Activated CD4-positive, alpha-beta T cell treated with anti-CD3 and anti-CD28 coated beads, Interleukin-2, amount 50 U/mL, for 24 hours (primary cell): ENCODE results near the gene TBC1D16.

Experiments
- DNase-seq, 2 donors: peaks; one replicate each; pipeline ENCODE4 v3.0.0-alpha.2; 2020; ENCODE audit warnings: low read depth in 1 of 2, low spot score in 1 of 2

The TBC1D16 gene

DNA sequence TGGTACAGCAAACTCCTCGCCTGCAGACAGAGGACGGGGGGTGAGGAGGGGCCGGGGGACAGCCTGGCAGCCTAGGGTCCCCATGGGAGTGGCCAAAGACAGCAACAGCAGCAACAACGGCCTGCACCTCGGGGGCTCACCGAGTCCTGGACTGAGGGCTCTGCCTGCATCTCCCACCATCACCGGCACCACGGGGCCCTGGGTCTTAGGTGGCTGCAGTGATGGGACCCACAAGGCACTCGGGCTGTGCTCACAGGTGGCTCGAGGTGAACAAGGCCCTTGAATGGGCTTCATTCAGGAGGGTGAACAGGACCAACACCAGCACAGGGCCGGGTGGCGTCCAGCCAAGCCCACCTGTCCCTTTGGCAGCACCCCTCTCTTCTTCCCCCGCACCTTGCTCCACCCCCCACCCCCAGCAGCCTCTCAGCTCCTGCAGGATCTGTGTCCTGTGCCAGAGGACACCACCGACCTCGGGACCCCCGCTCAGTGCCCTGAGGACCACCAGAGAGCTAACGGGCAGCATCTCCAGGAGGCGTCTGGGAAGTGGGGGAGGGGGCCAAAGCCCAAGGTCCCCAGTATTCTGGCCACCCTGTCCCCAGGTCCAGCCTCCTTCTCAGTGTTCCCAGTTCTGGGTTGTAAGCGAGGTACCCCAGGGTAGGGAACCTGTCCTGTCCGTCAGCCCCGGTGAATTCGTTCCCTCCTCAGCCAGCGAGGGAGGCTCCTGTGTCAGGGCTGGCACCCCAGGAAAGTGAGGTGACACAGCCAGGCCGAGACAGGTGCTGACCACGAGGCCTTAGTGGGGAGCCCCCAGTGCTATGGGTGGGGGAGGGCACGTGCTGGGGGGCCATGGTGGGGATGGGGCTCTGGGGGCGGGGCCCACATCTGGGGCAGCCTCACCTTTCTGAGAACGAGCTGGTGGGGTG, 94.3 kb downstream of the TBC1D16 start:
- no peak for DNase-seq

DNA sequence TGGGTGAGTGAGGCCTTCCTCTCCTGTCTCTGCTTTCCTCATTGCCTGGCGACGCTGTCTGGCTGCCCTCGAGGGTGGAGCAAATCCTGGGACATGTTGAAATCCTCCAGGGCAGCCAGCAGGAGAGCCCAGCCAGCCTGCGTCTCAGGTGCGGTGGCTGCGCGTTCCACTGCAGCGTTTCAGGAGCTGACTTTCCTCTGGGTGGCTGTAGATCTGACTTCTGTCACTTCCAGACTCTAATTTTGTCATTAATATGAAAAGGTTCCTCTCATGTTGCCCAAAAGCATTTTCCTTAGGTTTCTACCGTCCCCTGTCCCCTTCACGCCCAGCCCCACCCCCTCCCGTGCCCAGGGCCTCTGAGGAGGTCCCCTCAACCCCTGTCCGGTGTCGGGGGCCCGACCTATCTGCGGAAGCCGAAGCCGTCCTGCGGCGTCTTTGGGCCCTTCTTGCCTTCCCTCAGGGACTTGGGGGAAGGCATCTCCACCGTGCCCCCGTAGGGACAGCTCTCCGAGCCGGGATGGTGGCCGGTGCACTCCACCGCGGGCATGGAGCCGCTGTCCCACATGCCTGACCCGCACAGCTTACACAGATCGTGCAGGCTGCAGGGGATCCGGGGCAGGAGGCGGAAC, 95.1 kb downstream of the TBC1D16 start:
- DNase-seq = no peak

DNA sequence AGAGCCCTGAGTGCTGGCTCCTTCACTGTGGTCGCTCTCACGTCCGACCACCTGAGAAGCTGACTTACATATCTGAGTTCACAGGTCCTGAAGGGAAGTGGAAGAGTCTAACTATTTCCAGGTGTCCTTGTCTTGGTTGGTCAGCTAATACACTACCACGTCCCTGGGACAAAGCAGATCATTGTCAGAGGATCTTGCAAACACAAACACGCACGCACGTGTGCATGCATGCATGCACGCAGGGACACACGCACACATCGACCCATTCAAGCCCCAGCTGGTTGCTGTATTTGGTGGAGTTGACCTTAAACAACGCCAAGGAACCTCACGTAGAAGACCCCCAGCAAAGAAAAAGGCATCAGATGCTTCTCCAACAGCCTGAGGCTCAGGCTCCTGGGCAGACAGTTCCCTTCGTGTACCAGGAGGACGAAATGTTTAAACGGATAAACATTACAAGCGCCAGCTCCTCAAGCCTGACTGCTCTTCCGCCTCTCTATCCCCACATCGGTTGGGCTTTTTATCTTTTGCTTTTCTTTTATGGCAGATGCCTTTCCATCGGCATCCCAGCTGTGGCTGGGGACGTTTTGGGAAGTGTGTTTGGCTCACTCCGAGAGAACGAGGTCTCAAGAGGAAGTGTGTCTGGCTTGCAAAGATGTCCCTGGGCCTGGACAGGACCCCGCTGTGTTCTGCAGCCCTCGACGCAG, 95.8 kb downstream of the TBC1D16 start:
- no peak for DNase-seq

DNA sequence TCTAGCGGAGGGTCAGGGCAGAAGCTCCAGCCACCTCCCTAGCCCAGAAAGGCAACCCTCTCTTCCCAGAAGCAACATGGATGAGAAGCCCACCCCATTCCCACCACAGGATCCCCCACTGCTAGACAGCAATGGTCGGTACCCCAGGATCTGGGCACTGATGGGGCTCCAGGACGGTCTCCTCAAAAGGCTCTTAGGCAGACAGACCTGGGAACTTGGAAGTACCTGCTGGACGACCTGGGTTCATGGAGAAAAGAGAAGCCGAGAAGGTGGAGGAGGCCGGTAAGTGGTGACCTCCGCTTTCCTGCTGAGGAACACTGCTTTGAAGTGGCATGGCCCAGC, 96.6 kb downstream of the TBC1D16 start:
- DNase-seq = no peak

DNA sequence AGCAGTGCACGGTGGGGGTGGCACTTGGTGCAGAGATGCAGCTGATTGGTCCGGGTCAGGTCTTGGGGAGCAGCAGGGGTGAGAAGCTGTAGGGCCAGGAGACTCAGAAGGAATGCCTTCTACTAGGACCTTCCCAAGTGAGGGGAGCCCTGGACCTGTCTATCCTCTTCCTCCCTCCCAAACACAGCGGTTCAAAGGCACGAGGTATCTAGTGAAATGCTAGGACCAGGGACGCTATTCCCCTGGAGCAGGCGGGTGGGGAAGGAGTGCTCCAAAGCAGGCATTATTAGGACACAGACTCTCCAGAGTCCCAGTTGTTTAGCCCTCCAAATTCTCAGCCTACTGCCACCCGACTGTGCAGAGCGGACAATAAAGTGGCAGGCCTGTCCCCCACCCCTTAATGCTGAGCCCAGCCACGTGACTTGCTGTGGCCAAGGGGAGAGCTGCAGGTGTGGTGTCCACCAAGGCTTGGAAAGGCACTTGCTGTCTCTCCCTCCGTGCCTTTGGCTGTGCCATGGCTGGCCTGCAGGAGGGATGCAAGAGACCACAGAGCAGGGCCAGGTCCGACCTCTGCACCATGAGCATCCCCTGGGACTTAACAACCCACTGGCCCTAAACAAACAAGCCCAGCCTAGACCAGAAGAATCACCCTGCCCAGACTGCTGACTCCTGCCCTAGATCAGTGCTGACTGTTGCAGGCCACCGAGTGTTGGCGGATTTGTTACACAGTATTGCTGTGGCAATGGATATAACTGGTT, 97.2 kb downstream of the TBC1D16 start:
- DNase-seq = no peak

DNA sequence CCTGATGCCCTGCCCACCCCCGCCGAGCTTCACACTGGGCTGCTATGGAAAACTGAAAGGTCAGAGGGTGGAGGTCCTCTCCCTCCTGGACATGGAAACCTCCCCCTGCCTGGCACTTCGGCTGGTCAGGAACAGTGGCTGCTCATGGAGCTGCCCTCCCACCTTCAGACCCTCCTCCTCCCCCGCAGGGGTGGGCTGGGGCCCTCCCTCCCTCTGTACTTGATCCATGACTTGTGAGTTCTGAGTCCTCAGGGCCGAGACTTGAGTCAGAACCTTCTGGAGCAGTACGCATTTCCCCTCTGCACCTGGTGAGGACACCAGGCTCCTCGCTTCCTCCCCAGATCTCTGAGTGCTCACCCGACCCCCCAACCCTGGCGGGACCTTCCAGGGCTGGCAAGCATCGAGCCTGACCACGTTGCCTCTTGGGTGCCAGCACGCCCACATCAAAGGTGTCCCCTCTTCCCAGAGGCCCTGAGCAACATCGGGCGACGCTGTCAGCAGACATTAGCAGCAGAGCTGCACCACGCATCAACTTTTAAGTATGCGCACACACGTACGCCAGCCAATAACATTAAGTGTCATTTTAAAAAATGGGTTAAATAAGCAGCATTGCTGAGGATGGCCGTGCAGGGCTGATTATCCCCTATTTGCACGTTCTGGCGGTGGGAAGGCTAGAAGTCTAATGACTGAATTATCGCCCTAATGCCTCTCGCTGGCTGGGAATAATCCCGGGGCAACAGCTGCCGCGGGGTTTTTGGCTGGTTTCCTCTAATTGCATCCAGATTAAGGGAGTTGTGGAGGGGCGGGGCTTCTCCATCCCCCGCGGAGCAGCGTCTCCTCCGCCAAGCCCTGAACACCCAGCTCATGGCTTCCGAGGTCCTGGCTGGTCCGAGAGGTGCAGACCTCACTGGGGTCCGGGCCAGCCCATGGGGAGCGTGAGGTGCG, 98.0 kb downstream of the TBC1D16 start:
- no peak for DNase-seq

DNA sequence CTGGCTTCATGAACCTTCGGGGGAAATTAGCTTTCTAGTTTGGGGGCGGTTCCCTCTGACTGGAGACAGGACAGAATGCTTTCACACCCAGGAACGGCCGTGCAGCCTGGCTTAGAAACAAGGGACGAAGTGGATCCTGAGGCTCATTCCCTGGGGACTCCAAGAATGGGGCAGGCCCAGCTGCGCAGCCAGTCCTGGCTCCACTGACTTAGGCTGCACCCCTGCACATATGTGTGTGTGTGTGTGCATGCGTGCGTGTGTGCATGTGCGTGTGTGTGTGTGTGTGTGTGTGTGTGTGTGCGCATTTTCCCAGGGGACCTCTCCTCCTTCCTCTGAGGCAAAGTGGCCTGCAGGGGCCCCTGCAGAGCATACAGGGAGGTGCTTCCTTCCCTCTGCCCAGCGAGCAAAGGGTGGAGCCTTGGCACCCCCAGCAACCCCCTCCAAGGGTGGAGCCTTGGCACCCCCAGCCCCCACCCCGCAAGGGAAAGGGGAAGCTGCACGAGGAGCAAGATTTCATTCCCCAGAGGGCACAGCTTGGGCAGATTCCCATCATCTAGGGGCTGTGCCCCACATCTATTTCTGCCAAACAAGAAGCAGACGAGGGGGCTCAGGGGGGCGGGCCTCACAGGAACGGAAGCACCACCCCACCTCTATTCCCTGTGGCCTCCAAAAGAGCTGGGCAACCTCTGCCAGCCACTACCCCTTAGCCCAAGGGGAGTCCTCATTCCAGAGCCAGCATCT, 98.9 kb downstream of the TBC1D16 start:
- no peak for DNase-seq

DNA sequence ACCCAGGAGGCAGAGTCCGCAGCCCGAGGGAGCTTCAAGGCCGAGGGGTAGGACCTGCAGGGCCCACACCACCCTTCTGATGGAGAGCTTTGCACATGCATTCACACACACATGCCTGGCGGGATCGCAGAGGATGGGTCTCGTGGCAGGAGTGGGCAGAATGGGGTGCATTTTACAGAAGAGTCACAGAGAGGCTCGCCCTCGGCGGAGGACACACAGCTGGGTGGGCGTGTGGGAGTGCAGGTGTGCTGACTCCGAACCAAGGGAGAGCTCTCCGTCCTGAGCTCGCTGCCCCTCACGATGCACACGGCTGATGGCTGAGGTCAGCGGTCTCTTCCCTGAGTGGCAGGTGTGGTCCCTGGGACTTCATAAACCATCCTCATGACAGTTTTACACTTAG, 99.6 kb downstream of the TBC1D16 start:
- DNase-seq = no peak

DNA sequence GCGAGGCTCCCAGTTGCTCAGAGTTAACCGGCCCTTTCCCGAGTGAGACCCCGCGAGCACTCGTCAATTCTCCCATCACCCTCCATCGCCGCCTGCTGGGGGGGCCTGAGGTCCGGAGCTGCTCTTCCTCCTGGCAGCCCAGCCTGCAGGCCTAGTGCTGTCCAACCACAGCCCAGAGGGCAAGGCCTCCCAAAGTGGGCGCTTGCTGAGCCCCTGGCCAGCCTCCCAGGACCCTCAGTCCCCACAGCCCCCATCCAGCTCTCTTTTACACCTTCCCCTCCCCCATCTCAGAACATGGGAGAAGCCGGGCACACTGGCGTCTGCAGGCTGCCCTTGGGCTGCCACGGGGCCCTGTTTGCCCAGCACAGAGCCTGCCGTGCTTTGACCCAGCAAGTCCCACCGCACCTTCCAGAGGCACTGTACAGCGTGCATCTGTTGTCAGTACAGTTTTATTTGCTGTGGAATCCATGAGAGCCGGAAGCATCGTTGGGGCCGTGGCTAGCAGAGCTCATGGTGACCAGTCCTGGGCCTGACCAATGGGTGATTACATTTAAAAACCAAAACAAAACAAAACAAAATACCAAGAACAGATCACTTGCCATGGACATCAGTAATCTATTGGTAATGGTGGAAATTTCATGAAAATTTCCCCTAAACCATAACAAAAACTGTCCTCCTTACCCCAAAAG, 100.3 kb downstream of the TBC1D16 start:
- DNase-seq = no peak

DNA sequence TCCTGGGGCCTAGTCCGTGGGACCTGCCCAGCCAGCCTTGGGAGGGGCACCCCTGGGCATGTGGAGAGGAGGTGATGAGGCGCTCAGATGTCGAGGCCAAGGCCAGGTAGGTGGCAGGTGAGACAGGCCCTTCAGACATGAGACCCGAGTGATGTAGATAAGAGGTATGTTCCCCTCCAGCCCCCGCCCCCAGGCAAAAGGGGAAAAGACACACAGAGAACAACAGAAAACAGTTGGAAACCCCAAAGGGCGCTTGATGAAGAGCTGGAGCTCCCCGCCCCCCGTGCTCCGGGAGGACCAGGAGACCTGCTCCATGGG, 101.1 kb downstream of the TBC1D16 start:
- no peak for DNase-seq

DNA sequence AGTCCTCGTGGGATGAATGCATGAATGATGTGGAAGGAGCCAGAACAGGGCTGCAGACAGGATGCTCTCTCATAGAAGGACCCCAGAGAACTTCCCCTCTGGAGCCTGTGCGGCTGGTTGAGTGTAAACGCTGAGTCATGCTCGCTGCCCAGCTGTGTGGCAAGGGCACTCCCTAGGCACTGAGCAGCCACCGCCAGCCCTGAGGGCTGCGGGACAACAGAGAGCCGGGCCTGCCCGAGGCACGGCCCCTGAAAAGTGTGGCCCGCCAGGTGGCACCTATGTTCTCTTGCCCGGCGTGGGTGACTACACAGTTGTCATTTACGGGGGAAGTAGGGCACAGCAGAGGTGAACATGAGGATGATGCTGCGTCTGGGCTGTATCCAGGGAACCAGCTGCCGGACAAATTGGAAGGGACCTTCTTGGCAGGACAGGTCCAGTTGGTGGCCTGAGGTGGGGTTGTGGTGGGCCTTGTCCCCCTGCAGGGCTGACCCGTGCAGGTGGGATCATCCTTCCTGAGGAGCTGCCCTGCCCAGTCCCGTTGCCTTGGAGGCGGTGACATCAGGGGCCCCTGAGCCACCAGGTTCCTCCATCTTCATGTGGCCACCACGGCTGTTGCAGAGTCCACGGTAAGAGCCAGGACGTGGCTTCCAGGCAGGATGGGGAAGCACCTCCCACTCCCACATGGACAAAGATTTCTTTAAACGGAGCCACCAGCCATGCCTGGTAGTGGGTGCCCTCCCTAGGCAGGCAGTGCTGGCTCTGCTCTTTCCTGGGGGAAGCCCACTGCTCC, 101.6 kb downstream of the TBC1D16 start:
- DNase-seq = no peak

DNA sequence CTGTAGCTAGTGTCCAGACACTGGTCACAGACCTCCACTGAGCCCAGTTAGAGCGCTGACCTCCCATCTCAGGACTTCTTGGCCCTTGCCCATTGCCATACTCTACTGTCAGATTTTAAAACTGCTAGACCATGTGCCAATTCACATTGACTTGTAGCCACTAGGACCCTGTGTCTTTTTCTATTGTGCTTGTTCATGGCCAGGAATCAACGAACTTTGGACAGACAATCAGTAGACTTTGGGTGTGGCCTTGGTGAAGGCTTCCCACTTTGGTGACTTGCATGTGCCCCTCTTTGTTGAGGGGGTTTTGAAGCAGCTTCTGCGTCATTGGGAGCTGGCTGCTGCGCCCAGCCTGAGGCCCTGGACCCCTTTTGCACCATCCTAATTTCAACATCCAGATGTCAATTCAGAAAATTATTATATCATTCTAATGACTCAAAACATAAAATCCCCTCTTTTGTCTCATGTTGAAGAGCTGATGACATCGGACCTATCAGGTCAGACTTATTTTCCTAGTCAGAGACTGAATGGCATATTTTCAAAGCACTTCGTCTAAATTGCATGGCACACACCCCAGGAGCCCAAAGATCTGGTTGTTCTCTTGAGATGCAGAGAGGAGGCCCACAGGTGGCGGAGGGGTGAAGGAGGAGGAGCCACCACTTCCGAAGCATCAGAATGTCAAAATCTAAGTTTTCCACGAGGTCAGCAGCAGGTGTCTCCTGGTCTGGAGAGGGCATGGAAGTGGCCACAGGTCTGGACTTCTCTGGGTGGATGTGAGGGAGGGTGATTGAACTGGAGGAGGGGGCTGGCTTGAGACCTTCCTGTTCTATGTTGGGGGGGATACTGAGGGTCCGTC, 103.0 kb downstream of the TBC1D16 start:
- no peak for DNase-seq

DNA sequence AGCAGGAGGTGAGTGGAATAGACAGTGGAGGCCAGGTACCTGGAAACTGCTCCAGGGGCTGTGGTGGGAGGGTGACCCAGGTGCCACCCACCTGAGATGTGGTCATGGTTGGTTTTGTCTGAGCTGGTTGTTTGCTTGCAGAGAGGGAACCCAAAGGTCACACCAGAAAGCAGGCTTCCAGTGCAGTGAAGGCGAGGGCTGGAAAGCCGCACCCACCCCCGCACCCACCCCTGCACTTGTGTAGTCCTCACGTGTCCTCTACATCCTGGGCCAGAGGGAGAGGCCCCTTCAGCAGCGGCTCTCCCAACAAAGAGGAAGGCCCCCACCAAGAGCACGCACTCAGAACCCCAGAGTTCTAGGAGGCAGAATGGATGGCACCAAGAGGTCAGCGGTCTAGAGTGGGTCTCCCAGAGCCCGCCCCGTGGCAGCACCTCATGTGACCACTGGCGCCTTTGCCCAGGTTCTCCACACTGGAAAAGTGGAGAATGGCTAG, 103.8 kb downstream of the TBC1D16 start:
- DNase-seq = no peak

DNA sequence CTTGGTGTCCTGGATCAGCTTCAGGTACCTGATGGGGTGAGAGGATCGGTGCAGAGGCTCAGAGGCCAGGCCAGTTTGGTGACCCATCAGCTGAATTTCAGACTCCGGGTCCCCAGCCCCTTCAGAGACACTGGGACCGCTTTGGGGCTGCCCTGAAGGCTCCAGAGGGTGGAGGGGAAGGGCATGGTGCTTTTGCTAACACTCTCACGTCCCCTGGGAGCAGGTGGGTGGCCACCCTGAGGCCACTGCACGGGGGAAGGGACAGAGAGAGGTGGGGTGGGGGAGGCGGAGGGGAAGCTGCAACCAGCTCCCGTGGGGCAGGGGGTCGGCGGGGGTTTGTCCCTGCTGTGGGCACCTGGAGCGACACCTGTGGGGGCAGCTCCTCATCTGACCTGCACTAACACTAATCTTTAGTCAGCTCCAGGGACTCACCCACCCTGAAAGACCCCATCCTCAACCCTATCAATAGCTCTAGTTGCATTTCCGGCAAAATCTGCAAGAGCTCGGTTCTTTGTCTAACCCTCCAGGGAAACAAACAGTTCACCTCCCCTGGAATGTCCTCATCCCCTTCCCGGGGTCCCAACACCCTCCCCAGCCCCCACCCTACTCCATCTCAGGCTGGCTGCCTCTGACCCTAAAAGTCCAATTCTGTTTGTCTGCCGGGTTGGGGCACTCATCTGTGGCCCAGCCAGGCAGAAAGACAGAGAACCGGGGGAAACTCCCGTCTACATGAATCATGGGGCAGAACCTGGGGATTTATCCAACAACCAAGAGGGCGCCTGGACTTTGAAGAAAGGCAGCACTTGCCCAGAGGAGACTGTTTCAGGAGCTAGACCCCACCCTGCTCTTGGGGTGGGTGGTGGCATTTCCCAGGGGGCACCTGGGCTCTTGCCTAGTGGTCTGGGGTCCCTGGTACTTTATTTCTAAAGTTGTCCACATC, 104.5 kb downstream of the TBC1D16 start:
- no peak for DNase-seq

DNA sequence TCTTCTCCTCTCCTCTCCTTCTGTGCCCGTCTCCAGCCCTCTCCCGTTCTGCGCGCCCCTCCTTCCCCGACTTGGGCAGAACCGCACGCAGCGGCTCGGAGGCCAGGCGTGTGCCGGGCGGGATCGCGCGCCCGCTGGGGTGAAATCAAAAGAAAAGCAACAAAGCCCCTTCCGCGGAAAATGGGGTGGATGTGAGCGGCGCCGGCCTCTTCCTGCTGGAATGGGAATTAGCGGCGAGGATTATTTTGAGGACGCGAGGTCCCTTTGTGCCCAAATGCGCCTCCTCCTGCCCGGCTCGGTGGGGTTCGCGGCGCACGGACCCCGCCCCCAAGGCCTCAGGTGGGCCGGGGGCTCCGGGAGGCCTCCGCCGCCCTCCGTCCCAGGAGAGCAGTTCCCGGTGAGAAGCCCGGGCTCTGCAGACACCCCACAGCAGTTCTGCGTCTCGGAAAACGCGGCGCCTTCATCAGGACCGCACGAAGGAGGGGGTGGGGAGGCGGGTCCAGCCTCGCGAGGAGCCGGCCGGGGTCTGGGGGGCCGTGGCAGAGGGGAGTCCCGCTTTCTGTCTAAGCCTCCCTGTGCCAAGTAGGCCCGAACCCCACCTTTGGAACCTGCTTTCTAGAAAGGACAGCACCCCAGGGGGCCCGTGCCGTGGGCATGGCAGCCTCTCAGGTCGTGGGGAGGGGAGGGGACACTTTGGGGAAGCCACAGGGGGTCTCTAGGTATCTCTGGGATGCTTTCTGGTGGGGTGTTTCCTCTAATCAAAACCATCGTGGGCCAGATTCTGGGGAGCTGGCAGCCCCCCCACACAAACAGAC, 105.4 kb downstream of the TBC1D16 start:
- DNase-seq = no peak
